ENCODE data around the gene EEPD1. TPM values are rescaled to one million over a fixed set of nuclear protein-coding genes. Genes with fewer than 3 reads are reported as not detected.

EEPD1 gene
- total RNA-seq, 1 donor from 2014 or later: 7.1 TPM

DNA sequence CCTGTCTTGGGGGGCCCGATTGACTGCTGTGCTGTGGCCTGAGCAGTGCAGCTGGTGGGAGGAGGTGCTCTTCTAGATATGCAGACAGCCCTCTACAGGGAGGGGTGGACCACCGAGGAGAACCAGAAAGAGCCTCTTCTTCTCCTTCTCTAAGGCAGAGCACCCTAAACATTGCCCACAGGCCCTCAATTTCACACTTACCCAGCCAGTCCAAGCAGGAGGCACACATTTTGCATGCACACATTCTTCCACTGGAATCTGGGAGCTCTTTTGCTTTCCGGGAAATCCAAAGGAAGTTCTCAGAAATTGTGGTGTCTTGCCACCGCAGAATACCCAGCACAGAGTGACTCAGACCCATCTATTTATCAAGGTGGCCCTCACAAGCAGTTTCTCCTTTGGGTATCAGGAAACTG is 45.8 kb downstream of the EEPD1 start:
- Histone ChIP-seq H3K27ac (replicated peaks) (no peak overlapping the region), H3K4me1 (peaks cover 33% of the 10 kb centered on the region), H3K27me3 (ENCODE audit: low read depth) (no peaks in the 10 kb centered on the region), H3K9me3 (replicated peaks) (no peaks in the 10 kb centered on the region), H3K36me3 (no peaks in the 10 kb centered on the region), H3K4me3 (no peak overlapping the region)
- intact Hi-C loops (cut with micrococcal nuclease): no loop called here
- TF ChIP-seq CTCF (IDR thresholded peaks at IDR 0.05; ENCODE audit: borderline replicate concordance): no peak
- DNase-seq: no peak

DNA sequence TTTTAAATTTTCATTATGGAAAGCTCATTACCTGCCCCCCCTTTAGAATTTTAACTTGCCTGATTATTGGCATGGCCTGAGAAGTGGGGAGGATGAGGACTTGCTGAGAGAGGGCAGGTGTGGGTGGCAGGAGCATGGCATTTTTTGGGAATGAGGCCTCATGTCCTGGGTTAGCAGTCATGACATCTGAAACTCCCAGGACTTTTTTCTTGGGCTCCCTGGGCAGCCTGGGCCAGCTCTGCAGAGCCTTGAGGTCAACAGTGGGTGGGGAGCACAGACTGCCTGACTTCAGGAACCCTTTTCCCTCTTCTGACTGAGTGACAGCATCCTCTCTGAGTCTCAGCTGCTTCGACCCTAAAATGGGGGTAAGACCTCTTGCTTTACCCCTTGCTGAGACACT is 46.3 kb downstream of the EEPD1 start:
- Histone ChIP-seq H3K27ac (replicated peaks) (no peak overlapping the region), H3K27me3 (ENCODE audit: low read depth) (no peaks in the 10 kb centered on the region), H3K9me3 (replicated peaks) (no peaks in the 10 kb centered on the region), H3K4me3 (no peak overlapping the region), H3K36me3 (no peaks in the 10 kb centered on the region), H3K4me1 (peaks cover 37% of the 10 kb centered on the region)
- no peak for DNase-seq
- intact Hi-C loops (cut with micrococcal nuclease): no loop called here
- no peak for TF ChIP-seq CTCF (IDR thresholded peaks at IDR 0.05; ENCODE audit: borderline replicate concordance)

- peaks cover 56% of the 10 kb centered on the region for H3K4me1 ChIP-seq
- intact Hi-C loops (cut with micrococcal nuclease): loop anchor here (10.0 kb wide), 1 partner anchor 74 kb away; no protein-coding TSS in a partner anchor
These were observed 48.2 kb downstream of the EEPD1 start for GRCh38 chr7:36201122-36201723.

DNA sequence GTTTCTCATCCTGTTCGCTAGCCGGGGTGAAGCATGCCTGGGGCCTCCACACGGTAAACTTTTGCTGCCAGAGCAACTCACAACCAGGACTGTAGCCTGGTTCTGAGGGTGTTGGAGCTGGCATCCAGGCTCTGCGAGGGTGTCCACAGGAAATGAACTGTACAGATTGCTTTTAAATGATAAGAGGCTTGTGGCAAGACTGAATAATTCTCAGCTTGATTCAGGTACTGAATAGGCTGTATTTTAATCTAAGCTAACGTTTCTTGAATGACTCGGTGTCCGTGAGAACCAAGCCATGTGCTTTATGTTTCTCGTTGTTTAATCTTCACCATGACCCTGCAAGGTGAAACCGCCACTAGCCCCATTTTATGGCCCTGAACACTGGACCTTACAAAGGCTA is 49.3 kb downstream of the EEPD1 start:
- Histone ChIP-seq H3K36me3 (no peaks in the 10 kb centered on the region), H3K4me3 (no peak overlapping the region), H3K27ac (replicated peaks) (peak overlapping the region; percentile 39), H3K9me3 (replicated peaks) (no peaks in the 10 kb centered on the region), H3K27me3 (ENCODE audit: low read depth) (no peaks in the 10 kb centered on the region), H3K4me1 (peaks cover 68% of the 10 kb centered on the region)
- intact Hi-C loops (cut with micrococcal nuclease): loop anchor here (10.0 kb wide), 1 partner anchor 72 kb away; no protein-coding TSS in a partner anchor
- no peak for DNase-seq
- no peak for TF ChIP-seq CTCF (IDR thresholded peaks at IDR 0.05; ENCODE audit: borderline replicate concordance)

More at GRCh38 chr7:36201122-36201723, 48.2 kb downstream of the EEPD1 start:
- no peak for DNase-seq
- no peak overlapping the region for H3K27ac ChIP-seq (replicated peaks)
- no peaks in the 10 kb centered on the region for H3K36me3 ChIP-seq
- no peaks in the 10 kb centered on the region for H3K9me3 ChIP-seq (replicated peaks)
- no peaks in the 10 kb centered on the region for H3K27me3 ChIP-seq (ENCODE audit: low read depth)
- TF ChIP-seq CTCF (IDR thresholded peaks at IDR 0.05; ENCODE audit: borderline replicate concordance): no peak
- H3K4me3 ChIP-seq: no peak overlapping the region

DNA sequence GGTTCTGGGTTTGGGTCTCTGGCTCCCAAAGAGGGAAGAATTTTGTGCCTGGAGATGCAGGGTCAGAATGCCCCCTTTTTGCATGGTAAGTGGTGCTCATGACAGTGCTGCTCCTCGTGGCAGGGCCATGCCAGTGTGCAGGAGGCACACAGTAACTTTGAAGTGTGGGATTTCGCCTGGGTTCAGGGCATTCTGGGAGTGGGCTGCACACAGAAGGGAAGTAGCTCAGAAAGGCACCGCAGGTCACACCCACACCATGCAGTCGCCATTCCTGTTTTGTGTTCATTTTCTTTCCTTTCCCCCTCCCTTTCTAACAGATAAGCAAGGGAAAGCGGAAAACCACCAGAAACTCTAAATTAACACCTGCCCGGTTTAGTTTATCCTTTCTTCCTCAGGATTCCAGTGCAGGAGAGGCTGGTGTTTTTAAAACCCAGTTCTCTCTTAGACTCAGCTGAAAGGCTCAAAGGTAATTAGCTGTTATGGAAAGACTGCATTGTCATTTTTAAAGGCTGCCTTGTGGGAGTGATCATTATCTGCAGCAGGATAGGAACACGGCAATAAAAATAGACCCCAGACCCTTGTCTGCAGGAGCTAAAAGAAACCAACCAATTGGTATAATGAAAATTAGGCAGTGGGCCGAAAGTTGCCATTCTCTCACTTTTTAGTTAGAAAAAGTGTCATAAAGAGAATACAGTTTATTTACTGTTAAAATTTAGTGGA is 50.2 kb downstream of the EEPD1 start:
- no peak overlapping the region for H3K4me3 ChIP-seq
- DNase-seq: no peak
- peak overlapping the region; percentile 39 for H3K27ac ChIP-seq (replicated peaks)
- H3K36me3 ChIP-seq: no peaks in the 10 kb centered on the region
- intact Hi-C loops (cut with micrococcal nuclease): loop anchor here (10.0 kb wide), 1 partner anchor 72 kb away; no protein-coding TSS in a partner anchor
- TF ChIP-seq CTCF (IDR thresholded peaks at IDR 0.05; ENCODE audit: borderline replicate concordance): no peak
- H3K27me3 ChIP-seq (ENCODE audit: low read depth): no peaks in the 10 kb centered on the region
- H3K4me1 ChIP-seq: peaks cover 74% of the 10 kb centered on the region
- no peaks in the 10 kb centered on the region for H3K9me3 ChIP-seq (replicated peaks)
